Measurements from ENCODE around the gene FNDC8. TPM values are rescaled to one million over a fixed set of nuclear protein-coding genes. Genes with fewer than 3 reads are reported as not detected.
"Not testable (repeated sequence)": the region's sequence is repeated elsewhere in the genome, so short reads cannot be mapped to it uniquely, and the experiment has no call there.

Gene FNDC8
- total RNA-seq, 1 experiment from 2014 or later, result not detected

DNA sequence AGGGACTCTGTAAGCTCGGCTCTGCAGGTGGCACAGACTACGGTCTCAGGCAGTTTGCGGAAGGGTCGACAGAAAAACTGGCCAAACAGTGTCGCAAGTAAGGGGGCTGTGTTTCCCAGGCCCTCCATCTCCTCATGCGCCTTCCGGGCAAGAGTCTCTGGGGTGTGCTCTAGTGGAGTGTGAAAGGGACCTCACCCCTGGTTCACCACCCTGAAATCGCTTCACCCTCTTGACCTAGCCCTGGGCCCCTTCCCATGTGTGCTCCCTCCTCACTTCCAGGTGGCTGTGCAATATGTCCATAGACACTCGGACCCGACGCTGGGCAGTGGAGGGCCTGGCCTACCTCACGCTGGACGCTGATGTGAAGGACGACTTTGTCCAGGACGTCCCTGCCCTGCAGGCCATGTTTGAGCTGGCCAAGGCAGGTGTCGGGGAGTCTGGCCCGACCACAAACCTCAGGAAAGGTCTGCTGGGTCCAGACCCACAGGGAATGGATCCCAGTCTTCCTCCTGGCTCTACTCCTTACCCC, 48.5 kb downstream of the FNDC8 start:
- no peak for TF ChIP-seq EZH2 (IDR thresholded peaks at IDR 0.05; ENCODE audit: low read length, unreplicated experiment)
- TF ChIP-seq, protein P1, sequence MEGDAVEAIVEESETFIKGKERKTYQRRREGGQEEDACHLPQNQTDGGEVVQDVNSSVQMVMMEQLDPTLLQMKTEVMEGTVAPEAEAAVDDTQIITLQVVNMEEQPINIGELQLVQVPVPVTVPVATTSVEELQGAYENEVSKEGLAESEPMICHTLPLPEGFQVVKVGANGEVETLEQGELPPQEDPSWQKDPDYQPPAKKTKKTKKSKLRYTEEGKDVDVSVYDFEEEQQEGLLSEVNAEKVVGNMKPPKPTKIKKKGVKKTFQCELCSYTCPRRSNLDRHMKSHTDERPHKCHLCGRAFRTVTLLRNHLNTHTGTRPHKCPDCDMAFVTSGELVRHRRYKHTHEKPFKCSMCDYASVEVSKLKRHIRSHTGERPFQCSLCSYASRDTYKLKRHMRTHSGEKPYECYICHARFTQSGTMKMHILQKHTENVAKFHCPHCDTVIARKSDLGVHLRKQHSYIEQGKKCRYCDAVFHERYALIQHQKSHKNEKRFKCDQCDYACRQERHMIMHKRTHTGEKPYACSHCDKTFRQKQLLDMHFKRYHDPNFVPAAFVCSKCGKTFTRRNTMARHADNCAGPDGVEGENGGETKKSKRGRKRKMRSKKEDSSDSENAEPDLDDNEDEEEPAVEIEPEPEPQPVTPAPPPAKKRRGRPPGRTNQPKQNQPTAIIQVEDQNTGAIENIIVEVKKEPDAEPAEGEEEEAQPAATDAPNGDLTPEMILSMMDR (conservative IDR thresholded peaks at IDR 0.05; ENCODE audit: low read depth, low read length), result no peak
- no peak for TF ChIP-seq EZH2phosphoT487 (IDR thresholded peaks at IDR 0.05; ENCODE audit: borderline replicate concordance, low read length)
- Histone ChIP-seq H3K9me3 (ENCODE audit: low read length) (no peaks in the 10 kb centered on the region), H3F3A (ENCODE audit: low read length, unreplicated experiment) (no peaks in the 10 kb centered on the region), H2AFZ (ENCODE audit: low read length) (no peak overlapping the region), H3K9ac (ENCODE audit: low read length) (no peak overlapping the region), H3K4me3 (ENCODE audit: low read length) (no peak overlapping the region), H3K4me1 (ENCODE audit: insufficient read depth, low read length) (peaks cover 9% of the 10 kb centered on the region), H3K27ac (ENCODE audit: low read length) (no peak overlapping the region), H3K4me2 (ENCODE audit: low read length) (no peak overlapping the region), H3K36me3 (ENCODE audit: low read depth, low read length) (no peaks in the 10 kb centered on the region), H3K9me2 (replicated peaks; ENCODE audit: low read length) (no peaks in the 10 kb centered on the region), H4K20me1 (ENCODE audit: low read length) (no peaks in the 10 kb centered on the region), H3K79me2 (ENCODE audit: low read length) (no peaks in the 10 kb centered on the region), H3K27me3 (ENCODE audit: low read length) (no peaks in the 10 kb centered on the region)
- ATAC-seq (no peak), DNase-seq (no peak)
- intact Hi-C loops (cut with micrococcal nuclease), result loop anchor here (2.0 to 5.0 kb wide), 2 partner anchors 72 to 143 kb away; partner anchors contain the start of gene SLFN5
- BruUV-seq (replicated peaks), result no TSS peak
- ChIA-PET CTCF (no interaction called here), POLR2A (ENCODE audit: unreplicated experiment) (no interaction called here)

DNA sequence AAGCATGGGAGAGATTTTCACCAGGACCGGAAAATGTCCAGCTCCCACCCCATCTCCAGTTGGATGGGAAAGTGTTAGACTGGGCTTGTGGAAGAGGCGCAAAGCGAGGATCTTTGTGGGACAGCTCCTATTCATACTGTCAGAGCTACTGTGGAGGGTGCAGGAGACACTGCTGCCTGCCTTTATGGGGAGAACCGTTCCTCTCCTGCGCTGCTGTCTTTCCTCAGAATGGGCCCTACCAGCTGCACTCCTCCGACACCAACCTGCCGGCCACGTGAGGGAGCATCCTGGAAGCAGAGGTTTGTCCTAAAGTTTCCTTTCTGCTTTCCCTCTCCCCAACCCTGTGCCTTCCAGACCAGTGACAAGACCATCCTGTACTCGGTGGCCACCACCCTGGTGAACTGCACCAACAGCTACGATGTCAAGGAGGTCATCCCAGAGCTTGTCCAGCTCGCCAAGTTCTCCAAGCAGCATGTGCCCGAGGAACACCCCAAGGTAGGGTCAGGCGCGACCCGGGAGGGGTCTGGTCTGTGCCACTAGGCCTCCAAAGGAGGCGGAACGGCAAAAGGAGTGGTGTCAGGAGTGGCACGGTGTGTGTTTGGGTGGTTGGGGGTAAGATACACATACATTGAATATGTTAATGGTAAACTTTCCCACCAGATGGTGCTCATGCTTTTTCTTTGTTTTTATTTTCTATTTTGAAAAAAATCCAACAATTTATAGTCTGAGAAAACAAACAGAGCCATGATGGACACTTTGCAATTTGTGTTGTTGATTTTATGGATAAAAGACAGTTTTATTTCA, 49.8 kb downstream of the FNDC8 start:
- H3K9me3 ChIP-seq (ENCODE audit: low read length), result no peaks in the 10 kb centered on the region
- H3K4me1 ChIP-seq (ENCODE audit: insufficient read depth, low read length), result peaks cover 9% of the 10 kb centered on the region
- peak overlapping the region; percentile 65 for H2AFZ ChIP-seq (ENCODE audit: low read length)
- ChIA-PET CTCF (no interaction called here), POLR2A (ENCODE audit: unreplicated experiment) (no interaction called here)
- no peaks in the 10 kb centered on the region for H3K9me2 ChIP-seq (replicated peaks; ENCODE audit: low read length)
- TF ChIP-seq EZH2 (IDR thresholded peaks at IDR 0.05; ENCODE audit: low read length, unreplicated experiment) (no peak), EZH2phosphoT487 (IDR thresholded peaks at IDR 0.05; ENCODE audit: borderline replicate concordance, low read length) (no peak)
- TF ChIP-seq, protein P1 (conservative IDR thresholded peaks at IDR 0.05; ENCODE audit: low read depth, low read length), result peak; percentile 60
- H3K4me3 ChIP-seq (ENCODE audit: low read length), result no peak overlapping the region
- H3K27me3 ChIP-seq (ENCODE audit: low read length), result no peaks in the 10 kb centered on the region
- no peaks in the 10 kb centered on the region for H3K79me2 ChIP-seq (ENCODE audit: low read length)
- no peak overlapping the region for H3K27ac ChIP-seq (ENCODE audit: low read length)
- intact Hi-C loops (cut with micrococcal nuclease), result loop anchor here (1.0 to 5.0 kb wide), 4 partner anchors 71 to 368 kb away; partner anchors contain the start of gene SLFN5
- no peaks in the 10 kb centered on the region for H4K20me1 ChIP-seq (ENCODE audit: low read length)
- DNase-seq (peak; percentile 64), ATAC-seq (peak; percentile 70)
- no peaks in the 10 kb centered on the region for H3F3A ChIP-seq (ENCODE audit: low read length, unreplicated experiment)
- no peaks in the 10 kb centered on the region for H3K36me3 ChIP-seq (ENCODE audit: low read depth, low read length)
- H3K4me2 ChIP-seq (ENCODE audit: low read length), result peak overlapping the region; percentile 63
- BruUV-seq (replicated peaks), result no TSS peak
- no peak overlapping the region for H3K9ac ChIP-seq (ENCODE audit: low read length)

DNA sequence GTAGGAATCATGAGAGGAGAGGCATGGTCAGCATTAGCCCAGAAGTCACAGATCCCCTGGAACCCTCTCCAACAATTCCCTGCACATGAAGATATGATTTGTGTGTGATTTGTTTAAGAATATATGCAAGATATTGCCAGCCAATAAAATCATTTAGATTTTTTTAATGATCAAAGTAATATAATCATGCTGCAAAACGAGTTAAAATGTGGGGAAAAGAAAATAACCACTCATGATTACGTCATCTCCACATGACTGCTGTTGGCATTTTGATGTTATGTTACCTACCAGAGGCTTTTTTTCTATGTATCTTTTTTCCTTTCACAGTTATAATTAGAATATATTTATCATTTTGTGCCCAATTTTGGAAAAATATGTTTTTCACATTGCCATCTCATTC, 50.4 kb downstream of the FNDC8 start:
- POLR2A ChIA-PET (ENCODE audit: unreplicated experiment), result no interaction called here
- BruUV-seq (replicated peaks), result no TSS peak
- intact Hi-C loops (cut with micrococcal nuclease), result loop anchor here (1.0 to 5.0 kb wide), 4 partner anchors 70 to 367 kb away; partner anchors contain the start of gene SLFN5

DNA sequence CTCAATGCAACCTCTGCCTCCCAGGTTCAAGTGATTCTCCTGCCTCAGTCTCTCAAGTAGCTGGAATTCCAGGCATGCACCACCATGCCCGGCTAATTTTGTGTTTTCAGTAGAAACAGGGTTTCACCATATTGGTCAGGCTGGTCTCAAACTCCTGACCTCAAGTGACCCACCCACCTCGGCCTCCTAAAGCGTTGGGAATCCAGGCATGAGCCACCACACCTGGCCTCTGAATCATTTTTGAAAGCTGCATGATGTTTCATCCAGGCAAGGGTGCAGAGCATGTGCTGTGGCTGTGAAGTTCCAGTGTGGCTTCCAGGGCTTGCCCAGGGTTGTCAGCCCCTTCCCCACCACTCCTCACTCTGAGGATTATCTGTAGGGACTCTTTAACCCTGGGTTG, 50.9 kb downstream of the FNDC8 start:
- ATAC-seq; H3K9me2 ChIP-seq (replicated peaks; ENCODE audit: low read length); H3K4me3 ChIP-seq (ENCODE audit: low read length); H3K27ac ChIP-seq (ENCODE audit: low read length); POLR2A ChIA-PET (ENCODE audit: unreplicated experiment); CTCF ChIA-PET; H3K27me3 ChIP-seq (ENCODE audit: low read length); H3K79me2 ChIP-seq (ENCODE audit: low read length); BruUV-seq (replicated peaks); H3K36me3 ChIP-seq (ENCODE audit: low read depth, low read length); H3F3A ChIP-seq (ENCODE audit: low read length, unreplicated experiment); H3K4me1 ChIP-seq (ENCODE audit: insufficient read depth, low read length); H4K20me1 ChIP-seq (ENCODE audit: low read length); DNase-seq; H2AFZ ChIP-seq (ENCODE audit: low read length); H3K9me3 ChIP-seq (ENCODE audit: low read length); H3K9ac ChIP-seq (ENCODE audit: low read length); H3K4me2 ChIP-seq (ENCODE audit: low read length): not testable (repeated sequence)
- intact Hi-C loops (cut with micrococcal nuclease), result loop anchor here (5.0 kb wide), 1 partner anchor 70 kb away; the partner anchor contains the start of gene SLFN5

More for the DNA sequence above, 50.4 kb downstream of the FNDC8 start:
- no peaks in the 10 kb centered on the region for H3F3A ChIP-seq (ENCODE audit: low read length, unreplicated experiment)
- peak; percentile 20; the same call in 1 of the 2 replicates for ATAC-seq
- DNase-seq, result peak; percentile 33
- CTCF ChIA-PET, result no interaction called here
- H3K4me1 ChIP-seq (ENCODE audit: insufficient read depth, low read length), result peaks cover 9% of the 10 kb centered on the region
- no peaks in the 10 kb centered on the region for H4K20me1 ChIP-seq (ENCODE audit: low read length)
- no peak overlapping the region for H3K4me3 ChIP-seq (ENCODE audit: low read length)
- no peak overlapping the region for H3K9ac ChIP-seq (ENCODE audit: low read length)
- TF ChIP-seq, protein P1 (conservative IDR thresholded peaks at IDR 0.05; ENCODE audit: low read depth, low read length), result no peak
- TF ChIP-seq EZH2 (IDR thresholded peaks at IDR 0.05; ENCODE audit: low read length, unreplicated experiment) (no peak), EZH2phosphoT487 (IDR thresholded peaks at IDR 0.05; ENCODE audit: borderline replicate concordance, low read length) (no peak)
- H3K9me3 ChIP-seq (ENCODE audit: low read length), result no peaks in the 10 kb centered on the region
- H3K36me3 ChIP-seq (ENCODE audit: low read depth, low read length), result no peaks in the 10 kb centered on the region
- H3K27ac ChIP-seq (ENCODE audit: low read length), result no peak overlapping the region
- H3K4me2 ChIP-seq (ENCODE audit: low read length), result peak overlapping the region; percentile 63
- no peaks in the 10 kb centered on the region for H3K27me3 ChIP-seq (ENCODE audit: low read length)
- no peaks in the 10 kb centered on the region for H3K9me2 ChIP-seq (replicated peaks; ENCODE audit: low read length)
- H3K79me2 ChIP-seq (ENCODE audit: low read length), result no peaks in the 10 kb centered on the region
- H2AFZ ChIP-seq (ENCODE audit: low read length), result 0 out of 2 replicates have a peak overlapping the region, but pooled peaks have one; percentile 19

All from PC-3 (cell line).